GM23248 (cell line): ENCODE data around the gene ZFAND3. TPM values are rescaled to one million over a fixed set of nuclear protein-coding genes. Genes with fewer than 3 reads are reported as not detected.

Experiments used
- DNase-seq: peaks from one replicate; pipeline ENCODE4 v3.0.0-alpha.2; 2015
- H2AFZ ChIP-seq: fragments of 200-600 bp; sonication (generic); 2 replicates; pipeline ENCODE4 v1.6.1; 2016; ENCODE audit warnings: antibody characterized with exemption
- H3F3A ChIP-seq: fragments of 200-600 bp; sonication (generic); 2 replicates; pipeline ENCODE4 v1.6.1; 2016; ENCODE audit warnings: mild to moderate bottlenecking, antibody characterized with exemption, mixed run types; ENCODE audit not compliant: insufficient read depth
- H3K27ac ChIP-seq: fragments of 200-600 bp; sonication (generic); 2 replicates; pipeline ENCODE4 v1.5.1; 2016; ENCODE audit warnings: mild to moderate bottlenecking
- H3K27me3 ChIP-seq: fragments of 200-600 bp; sonication (generic); replicated peaks from 2 replicates; pipeline ENCODE4 v1.6.1; 2016; ENCODE audit warnings: mild to moderate bottlenecking; ENCODE audit not compliant: insufficient read depth
- H3K36me3 ChIP-seq: fragments of 200-600 bp; sonication (generic); 2 replicates; pipeline ENCODE4 v1.6.1; 2016; ENCODE audit warnings: low read depth, mild to moderate bottlenecking
- H3K4me1 ChIP-seq: fragments of 200-600 bp; sonication (generic); 2 replicates; pipeline ENCODE4 v1.6.1; 2016; ENCODE audit warnings: mild to moderate bottlenecking; ENCODE audit not compliant: insufficient read depth
- H3K4me2 ChIP-seq: fragments of 200-600 bp; sonication (generic); one replicate; pipeline ENCODE4 v1.6.1; 2016; ENCODE audit warnings: mild to moderate bottlenecking; ENCODE audit not compliant: unreplicated experiment
- H3K4me3 ChIP-seq: fragments of 200-600 bp; sonication (generic); 2 replicates; pipeline ENCODE4 v1.5.1; 2016; ENCODE audit warnings: mild to moderate bottlenecking
- H3K79me2 ChIP-seq: fragments of 200-600 bp; sonication (generic); 2 replicates; pipeline ENCODE4 v1.6.1; 2016; ENCODE audit warnings: mild to moderate bottlenecking; ENCODE audit not compliant: insufficient read depth
- H3K9ac ChIP-seq: fragments of 200-600 bp; sonication (generic); 2 replicates; pipeline ENCODE4 v1.6.1; 2016; ENCODE audit warnings: mild to moderate bottlenecking
- H3K9me2 ChIP-seq: fragments of 200-600 bp; sonication (generic); 2 replicates; pipeline ENCODE4 v1.6.1; 2016; ENCODE audit warnings: mixed run types, mild to moderate bottlenecking, moderate library complexity; ENCODE audit not compliant: insufficient read depth
- H3K9me3 ChIP-seq: fragments of 200-600 bp; sonication (generic); one replicate; pipeline ENCODE4 v1.6.1; 2017; ENCODE audit warnings: low read depth
- H4K20me1 ChIP-seq: fragments of 200-600 bp; sonication (generic); 2 replicates; pipeline ENCODE4 v1.6.0; 2016; ENCODE audit not compliant: insufficient read depth
- EZH2 ChIP-seq: fragments of 200-600 bp; sonication (generic); IDR thresholded peaks from 2 replicates; pipeline ENCODE4 v1.6.1; 2018; ENCODE audit warnings: antibody characterized with exemption, mild to moderate bottlenecking; ENCODE audit not compliant: insufficient read depth, poor library complexity, severe bottlenecking
- EZH2phosphoT487 ChIP-seq: fragments of 200-600 bp; sonication (generic); IDR thresholded peaks from 2 replicates; pipeline ENCODE4 v1.6.1; 2018; ENCODE audit warnings: antibody characterized with exemption, moderate library complexity, mild to moderate bottlenecking, low read depth; ENCODE audit not compliant: insufficient read depth
- WGBS, 2 experiments: methylation state at CpG; one replicate each; pipeline ENCODE4 v1.1.6; 2015 to 2017; ENCODE audit warnings: low lambda C conversion rate in 2 of 2, low coverage in 1 of 2; ENCODE audit errors: missing lambda C conversion rate in 2 of 2; 5-methylcytosine and 5-hydroxymethylcytosine counted together
- in situ Hi-C: fragments of 300-500 bp; cut with MboI; formaldehyde crosslinking; loops from 2 replicates; pipeline ENCODE4 v1.15.0; 2020
- polyA plus RNA-seq: library from polyadenylated mRNA; unstranded; fragments of >200 nt; fragmentation: Nextera tagmentation; extraction: Ambion mirVana; gene quantifications from 2 replicates; pipeline ENCODE4 v1.2.1, GENCODE V29; 2016
- small RNA-seq: library from RNA; depleted of rRNA; stranded (forward); fragments of <200 nt; gene quantifications from one replicate; pipeline ENCODE3, GENCODE V24; 2014; ENCODE audit warnings: low read depth, low replicate concordance
- total RNA-seq: library from RNA; depleted of rRNA; stranded (reverse); fragments of >200 nt; shearing (Covaris generic); gene quantifications from 2 replicates; pipeline ENCODE4 v1.2.3, GENCODE V29; 2014; rRNA removed

The ZFAND3 gene
- total and polyA plus RNA-seq, 2 experiments from 2014 or later: 27.5 to 40.0 TPM

GRCh38 chr6:38195113-38195635, 375.6 kb downstream of the ZFAND3 start:
- in situ Hi-C loops: no loop called here
- no peaks in the 10 kb centered on the region for H3K79me2 ChIP-seq
- no peak for DNase-seq
- no peak overlapping the region for H3K27ac ChIP-seq
- H3K4me2 ChIP-seq: no peak overlapping the region
- no peak overlapping the region for H3K4me3 ChIP-seq
- H3K9me3 ChIP-seq: no peaks in the 10 kb centered on the region
- H3F3A ChIP-seq: no peaks in the 10 kb centered on the region
- H3K36me3 ChIP-seq: no peaks in the 10 kb centered on the region
- H3K9ac ChIP-seq: no peak overlapping the region
- WGBS, 2 experiments: 76 to 85% methylated on average over 5 of the region's 5 CpGs
- TF ChIP-seq EZH2 (no peak), EZH2phosphoT487 (no peak)
- H3K9me2 ChIP-seq: no peaks in the 10 kb centered on the region
- H4K20me1 ChIP-seq: 0 out of 2 replicates have a peak, but pooled peaks cover 4% of the 10 kb centered on the region
- H3K4me1 ChIP-seq: no peaks in the 10 kb centered on the region
- H2AFZ ChIP-seq: no peak overlapping the region
- H3K27me3 ChIP-seq: no peaks in the 10 kb centered on the region

- TF ChIP-seq EZH2phosphoT487 (no peak), EZH2 (no peak)
- no peaks in the 10 kb centered on the region for H3F3A ChIP-seq
- H3K9ac ChIP-seq: no peak overlapping the region
- no peaks in the 10 kb centered on the region for H3K36me3 ChIP-seq
- no peak overlapping the region for H3K4me3 ChIP-seq
- H3K9me3 ChIP-seq: no peaks in the 10 kb centered on the region
- no peaks in the 10 kb centered on the region for H3K9me2 ChIP-seq
- H4K20me1 ChIP-seq: peaks cover 8% of the 10 kb centered on the region; the same call in 1 of the 2 replicates
- H3K4me1 ChIP-seq: no peaks in the 10 kb centered on the region
- H3K27me3 ChIP-seq: no peaks in the 10 kb centered on the region
- no peaks in the 10 kb centered on the region for H3K79me2 ChIP-seq
- no peak overlapping the region for H2AFZ ChIP-seq
- no peak overlapping the region for H3K27ac ChIP-seq
- no peak overlapping the region for H3K4me2 ChIP-seq
- 96% methylated on average over 8 of the region's 8 CpGs for WGBS, 2 experiments
- no peak for DNase-seq
- in situ Hi-C loops: no loop called here
These were observed 378.7 kb downstream of the ZFAND3 start for GRCh38 chr6:38198219-38198618.

Small RNAs within 50 kb of the gene (small RNA-seq; reads per million reads assigned to genes)
- gene RN7SL285P (not detected), gene RNU1-87P (not detected)

Other genes starting within 250 kb of the ZFAND3 start
- 7.2 and 7.6 TPM in 2 replicates for gene MDGA1, start 121.8 kb upstream of the ZFAND3 start, total RNA-seq
- 1.3 and 1.9 TPM in 2 replicates for gene MDGA1, start 121.8 kb upstream of the ZFAND3 start, polyA plus RNA-seq